Tibial nerve (tissue), 4 donors: ENCODE results near the gene ISY1. TPM values are rescaled to one million over a fixed set of nuclear protein-coding genes. Genes with fewer than 3 reads are reported as not detected.

Experiments
- DNase-seq, 2 donors: peaks; one replicate each; pipeline ENCODE4 v3.0.0-alpha.2; 2019; ENCODE audit warnings: low spot score in 2 of 2
- H3K27ac ChIP-seq, 4 donors: fragments of 200-600 bp; sonication (generic) in 3 of 4; one replicate each; pipeline ENCODE4 v1.5.1; 2017 to 2019; ENCODE audit warnings: mild to moderate bottlenecking in 1 of 4
- H3K27me3 ChIP-seq, 2 donors: fragments of 200-600 bp; sonication (generic) in 1 of 2; one replicate each; pipeline versions ENCODE4 v1.5.1 to v1.6.0; 2017 to 2019
- H3K36me3 ChIP-seq, 3 donors: fragments of 200-600 bp; sonication (generic); one replicate each; pipeline ENCODE4 v1.5.1; 2018 to 2019
- H3K4me1 ChIP-seq, 4 donors: fragments of 200-600 bp; sonication (generic) in 3 of 4; one replicate each; pipeline ENCODE4 v1.5.1; 2017 to 2019
- H3K4me3 ChIP-seq, 4 donors: fragments of 200-600 bp; sonication (generic) in 3 of 4; one replicate each; pipeline ENCODE4 v1.5.1; 2017 to 2019; ENCODE audit warnings: mild to moderate bottlenecking in 1 of 4, moderate library complexity in 1 of 4
- H3K9me3 ChIP-seq, 4 donors: fragments of 200-600 bp; sonication (generic) in 3 of 4; one replicate each; pipeline ENCODE4 v1.5.1; 2017 to 2019
- CTCF ChIP-seq, 5 experiments: fragments of 200-600 bp in 3 of 5; fragments of 450-650 bp in 2 of 5; sonication (generic) in 3 of 5; IDR thresholded peaks; one replicate each; pipeline ENCODE4 v1.5.1; 2016 to 2019; ENCODE audit warnings: antibody characterized with exemption in 5 of 5, mild to moderate bottlenecking in 3 of 5, moderate library complexity in 2 of 5
- EP300 ChIP-seq, 2 donors: sonication (generic); formaldehyde crosslinking; IDR thresholded peaks; one replicate each; pipeline ENCODE4 v1.6.1; 2017; ENCODE audit warnings: antibody characterized with exemption in 2 of 2, mild to moderate bottlenecking in 1 of 2
- POLR2A ChIP-seq, 2 donors: fragments of 450-650 bp; IDR thresholded peaks; one replicate each; pipeline ENCODE4 v1.6.1; 2017; ENCODE audit warnings: antibody characterized with exemption in 2 of 2, mild to moderate bottlenecking in 2 of 2, moderate library complexity in 2 of 2
- WGBS, 2 donors: methylation state at CpG; one replicate each; pipeline ENCODE4 v1.1.5; 2018; 5-methylcytosine and 5-hydroxymethylcytosine counted together
- total RNA-seq, 4 donors: library from RNA; depleted of rRNA; stranded (reverse); fragments of >200 nt; gene quantifications; one replicate each; pipeline ENCODE4 v1.1.0, GENCODE V29; 2016

The ISY1 gene
- total RNA-seq, 4 donors from 2014 or later: 9.8 to 20.9 (median 16.0) TPM

DNA sequence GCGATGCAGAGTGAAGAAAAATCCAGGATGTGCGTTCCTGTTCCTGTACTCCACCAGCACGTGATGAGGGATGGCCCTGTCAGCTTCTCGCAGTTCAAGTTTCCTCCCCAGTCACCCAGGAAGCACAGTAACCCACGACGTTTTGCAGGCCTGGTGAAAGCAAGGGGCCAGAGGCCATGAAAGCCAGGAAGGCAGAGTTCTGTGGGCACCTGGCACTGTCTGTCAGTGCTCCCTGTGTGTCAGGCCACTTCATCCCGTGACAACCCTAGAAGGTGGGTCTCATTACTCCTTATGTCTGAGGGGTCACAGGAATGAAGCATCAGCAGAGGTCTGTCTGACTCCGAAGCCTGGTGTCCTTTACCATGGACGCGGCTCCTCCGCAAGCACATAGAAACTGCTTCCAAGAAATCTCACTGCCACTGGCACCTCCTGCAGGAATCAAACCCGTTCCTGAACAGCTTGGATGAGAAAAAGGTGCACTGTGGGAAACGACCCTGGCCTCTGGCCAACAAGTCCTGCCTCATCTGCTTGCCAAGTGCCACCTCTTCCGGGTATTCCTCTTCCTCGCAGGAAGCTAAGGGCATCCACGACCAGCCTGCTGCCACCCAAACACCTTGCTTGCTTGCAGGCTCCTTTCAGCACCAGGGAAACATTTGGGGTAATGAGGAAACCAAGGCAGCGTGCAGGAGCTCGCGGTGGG, 53.8 kb downstream of the ISY1 start:
- H3K9me3 ChIP-seq: no peaks in the 10 kb centered on the region
- peaks cover 0 to 12% (median 0%) of the 10 kb centered on the region in 4 donors for H3K4me1 ChIP-seq
- H3K27ac ChIP-seq: no peak overlapping the region
- no peak for DNase-seq
- WGBS, 2 donors: 79 to 81% methylated on average over 19 of the region's 19 CpGs
- TF ChIP-seq POLR2A (IDR thresholded peaks at IDR 0.05): no peak
- TF ChIP-seq EP300 (IDR thresholded peaks at IDR 0.05): no peak
- no peak for TF ChIP-seq CTCF (IDR thresholded peaks at IDR 0.05)
- no peak overlapping the region for H3K4me3 ChIP-seq
- H3K36me3 ChIP-seq: peaks cover 0 to 45% (median 0%) of the 10 kb centered on the region in 3 donors
- no peaks in the 10 kb centered on the region for H3K27me3 ChIP-seq

DNA sequence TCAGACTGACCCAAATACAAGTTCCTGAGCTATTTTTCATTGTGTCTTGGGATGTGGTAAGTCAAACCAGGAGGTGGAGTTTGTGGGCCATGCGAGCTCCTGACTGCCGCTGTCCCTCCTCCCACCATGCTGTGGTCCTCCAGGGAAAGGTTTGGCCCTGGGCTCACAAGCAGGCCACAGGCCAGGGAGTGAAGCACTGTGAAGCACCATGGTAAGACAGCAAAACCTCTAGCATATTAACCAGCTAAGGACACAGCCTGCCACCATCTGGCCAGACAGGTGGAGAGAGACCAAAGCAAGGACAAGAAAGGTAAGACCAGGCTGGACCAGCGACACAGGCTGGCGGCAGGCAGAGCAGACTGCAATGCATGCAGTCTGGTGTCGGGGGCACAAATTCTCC, 54.5 kb downstream of the ISY1 start:
- WGBS, 2 donors: 78 to 91% methylated on average over 4 to 5 of the region's 5 CpGs
- TF ChIP-seq EP300 (IDR thresholded peaks at IDR 0.05) (no peak), POLR2A (IDR thresholded peaks at IDR 0.05) (no peak), CTCF (IDR thresholded peaks at IDR 0.05) (no peak)
- Histone ChIP-seq H3K36me3 (peaks cover 0 to 52% (median 0%) of the 10 kb centered on the region in 3 donors), H3K4me3 (no peak overlapping the region), H3K27ac (no peak overlapping the region), H3K9me3 (no peaks in the 10 kb centered on the region), H3K27me3 (no peaks in the 10 kb centered on the region), H3K4me1 (peaks cover 0 to 12% (median 0%) of the 10 kb centered on the region in 4 donors)
- no peak for DNase-seq

- TF ChIP-seq EP300 (IDR thresholded peaks at IDR 0.05): no peak
- no peak for TF ChIP-seq CTCF (IDR thresholded peaks at IDR 0.05)
- TF ChIP-seq POLR2A (IDR thresholded peaks at IDR 0.05): no peak
- DNase-seq: no peak
- WGBS, 2 donors: 59 to 64% methylated on average over 4 of the region's 4 CpGs
- H3K27me3 ChIP-seq: no peaks in the 10 kb centered on the region
- H3K4me3 ChIP-seq: no peak overlapping the region
- H3K27ac ChIP-seq: no peak overlapping the region
- peaks cover 0 to 53% (median 0%) of the 10 kb centered on the region in 3 donors for H3K36me3 ChIP-seq
- peaks cover 0 to 12% (median 0%) of the 10 kb centered on the region in 4 donors for H3K4me1 ChIP-seq
- H3K9me3 ChIP-seq: no peaks in the 10 kb centered on the region
Measured at GRCh38 chr3:129105862-129106261, 55.0 kb downstream of the ISY1 start.

GRCh38 chr3:129104498-129105079, 56.3 kb downstream of the ISY1 start:
- WGBS, 2 donors: 89 to 91% methylated on average over 6 of the region's 6 CpGs

More at GRCh38 chr3:129104498-129105079, 56.3 kb downstream of the ISY1 start:
- Histone ChIP-seq H3K27me3 (no peaks in the 10 kb centered on the region), H3K4me1 (peaks cover 0 to 12% (median 0%) of the 10 kb centered on the region in 4 donors), H3K36me3 (peaks cover 0 to 47% (median 0%) of the 10 kb centered on the region in 3 donors), H3K27ac (no peak overlapping the region), H3K4me3 (no peak overlapping the region), H3K9me3 (no peaks in the 10 kb centered on the region)
- DNase-seq: no peak
- no peak for TF ChIP-seq POLR2A (IDR thresholded peaks at IDR 0.05)
- no peak for TF ChIP-seq EP300 (IDR thresholded peaks at IDR 0.05)
- no peak for TF ChIP-seq CTCF (IDR thresholded peaks at IDR 0.05)
